Tibial nerve (tissue), 3 donors: ENCODE data around the gene BRICD5.

Experiments
- POLR2A ChIP-seq, 2 donors: fragments of 450-650 bp; IDR thresholded peaks; one replicate each; pipeline ENCODE4 v1.6.1; 2017; ENCODE audit warnings: antibody characterized with exemption in 2 of 2, mild to moderate bottlenecking in 2 of 2, moderate library complexity in 2 of 2
- TF ChIP-seq, protein P1 (sequence below), 5 experiments: fragments of 200-600 bp in 3 of 5; fragments of 450-650 bp in 2 of 5; sonication (generic) in 3 of 5; IDR thresholded peaks; one replicate each; pipeline ENCODE4 v1.5.1; 2016 to 2019; ENCODE audit warnings: antibody characterized with exemption in 5 of 5, mild to moderate bottlenecking in 3 of 5, moderate library complexity in 2 of 5

DNA sequence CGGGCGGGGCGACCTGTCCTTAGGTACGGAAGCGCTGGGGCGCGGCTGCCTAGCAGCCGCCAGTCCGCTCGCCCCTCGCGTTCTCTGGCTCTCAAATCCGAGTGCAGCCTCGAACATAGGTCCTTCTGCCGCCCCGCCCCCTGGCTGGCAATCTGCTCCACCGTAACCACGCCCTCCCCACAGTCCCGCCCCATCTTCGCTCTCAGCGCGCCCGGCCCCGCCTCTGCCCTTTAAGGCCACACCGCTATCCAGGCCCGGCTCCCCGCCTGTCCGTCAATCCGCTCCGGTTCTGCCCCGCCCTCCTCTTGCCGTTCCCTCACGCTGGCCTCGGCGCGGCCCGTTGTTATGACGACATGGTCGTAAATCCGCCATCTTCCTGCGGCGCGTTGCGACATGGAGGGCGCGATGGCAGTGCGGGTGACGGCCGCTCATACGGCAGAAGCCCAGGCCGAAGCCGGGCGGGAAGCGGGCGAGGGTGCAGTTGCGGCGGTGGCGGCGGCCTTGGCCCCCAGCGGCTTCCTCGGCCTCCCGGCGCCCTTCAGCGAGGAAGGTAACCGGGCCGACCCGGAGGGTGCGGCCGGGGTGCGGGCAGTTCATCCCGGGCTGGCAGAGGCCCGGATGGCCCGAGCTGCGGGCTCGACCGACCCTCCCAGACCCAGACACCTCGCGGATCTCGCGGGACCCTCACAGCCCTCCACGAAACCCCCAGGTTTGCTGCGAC lies 12.7 kb upstream of the BRICD5 start, which contains the start of gene E4F1:
- peak; percentile 70 to 82 for TF ChIP-seq POLR2A (IDR thresholded peaks at IDR 0.05)
- TF ChIP-seq, protein P1, sequence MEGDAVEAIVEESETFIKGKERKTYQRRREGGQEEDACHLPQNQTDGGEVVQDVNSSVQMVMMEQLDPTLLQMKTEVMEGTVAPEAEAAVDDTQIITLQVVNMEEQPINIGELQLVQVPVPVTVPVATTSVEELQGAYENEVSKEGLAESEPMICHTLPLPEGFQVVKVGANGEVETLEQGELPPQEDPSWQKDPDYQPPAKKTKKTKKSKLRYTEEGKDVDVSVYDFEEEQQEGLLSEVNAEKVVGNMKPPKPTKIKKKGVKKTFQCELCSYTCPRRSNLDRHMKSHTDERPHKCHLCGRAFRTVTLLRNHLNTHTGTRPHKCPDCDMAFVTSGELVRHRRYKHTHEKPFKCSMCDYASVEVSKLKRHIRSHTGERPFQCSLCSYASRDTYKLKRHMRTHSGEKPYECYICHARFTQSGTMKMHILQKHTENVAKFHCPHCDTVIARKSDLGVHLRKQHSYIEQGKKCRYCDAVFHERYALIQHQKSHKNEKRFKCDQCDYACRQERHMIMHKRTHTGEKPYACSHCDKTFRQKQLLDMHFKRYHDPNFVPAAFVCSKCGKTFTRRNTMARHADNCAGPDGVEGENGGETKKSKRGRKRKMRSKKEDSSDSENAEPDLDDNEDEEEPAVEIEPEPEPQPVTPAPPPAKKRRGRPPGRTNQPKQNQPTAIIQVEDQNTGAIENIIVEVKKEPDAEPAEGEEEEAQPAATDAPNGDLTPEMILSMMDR (IDR thresholded peaks at IDR 0.05), result peak in 1 of 5 experiments; percentile 15
